Hypothalamus (tissue), 51 donors: ENCODE results near the gene GPR108.
"Not testable (repeated sequence)": the region's sequence is repeated elsewhere in the genome, so short reads cannot be mapped to it uniquely, and the experiment has no call there.

ENCODE experiments used
- DNase-seq, 51 donors: peaks; one replicate each; lab custom pipeline; 2025; lab: John Stamatoyannopoulos, UW

GPR108 gene

DNA sequence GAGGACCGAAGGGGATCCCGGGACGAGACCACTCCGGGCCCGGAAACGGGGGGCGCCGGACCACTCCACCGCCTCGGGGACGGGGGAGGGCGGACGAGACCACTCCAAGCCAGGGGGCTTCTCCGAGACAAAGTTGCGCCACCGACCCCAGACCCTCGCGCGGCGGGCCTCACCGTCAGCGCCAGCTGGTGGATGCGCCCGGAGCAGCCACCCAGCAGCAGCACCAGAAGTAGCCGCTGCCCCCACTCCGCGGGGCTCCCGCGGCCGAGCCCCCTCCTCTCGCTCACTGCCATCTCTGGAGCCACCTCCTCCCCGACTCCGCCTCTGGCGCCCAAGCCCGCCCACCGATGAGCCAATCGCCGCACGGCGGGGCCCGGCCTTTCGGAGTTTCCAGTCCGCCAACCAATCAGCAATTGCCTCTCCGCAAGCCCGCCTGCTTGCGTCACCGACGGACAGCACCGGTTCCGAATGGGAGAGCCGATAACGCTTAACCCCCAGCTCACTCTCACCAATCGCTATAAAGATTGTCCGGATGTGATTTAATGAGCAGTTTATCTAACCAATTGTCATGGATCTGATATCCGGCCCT is at the start of gene GPR108:
Gene GPR108, minus strand, starts transcription at position 297 of the 589 bp plus-strand sequence. Its CDS starts 4 bp downstream, at position 293.
- peak; percentile 95 to 100 (median 99) for DNase-seq

DNA sequence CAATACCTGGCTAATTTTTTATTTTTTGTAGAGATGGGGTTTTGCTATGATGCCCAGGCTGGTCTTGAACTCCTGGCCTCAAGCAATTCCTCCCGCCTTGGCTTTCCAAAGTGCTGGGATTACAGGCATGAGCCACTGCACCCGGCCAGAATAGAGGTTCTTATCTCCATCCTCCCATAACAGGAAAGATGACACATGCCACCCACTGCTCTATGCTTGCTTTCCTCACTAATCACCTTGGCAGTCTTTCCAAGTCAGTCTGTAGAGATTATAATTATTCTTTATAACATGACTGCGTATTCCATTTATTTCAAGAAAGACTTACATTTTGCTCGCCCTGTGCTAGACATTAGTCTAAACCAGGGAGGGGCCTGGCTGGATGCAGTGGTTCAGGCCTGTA is 41.8 kb upstream of the GPR108 start:
- DNase-seq, result no peak

DNA sequence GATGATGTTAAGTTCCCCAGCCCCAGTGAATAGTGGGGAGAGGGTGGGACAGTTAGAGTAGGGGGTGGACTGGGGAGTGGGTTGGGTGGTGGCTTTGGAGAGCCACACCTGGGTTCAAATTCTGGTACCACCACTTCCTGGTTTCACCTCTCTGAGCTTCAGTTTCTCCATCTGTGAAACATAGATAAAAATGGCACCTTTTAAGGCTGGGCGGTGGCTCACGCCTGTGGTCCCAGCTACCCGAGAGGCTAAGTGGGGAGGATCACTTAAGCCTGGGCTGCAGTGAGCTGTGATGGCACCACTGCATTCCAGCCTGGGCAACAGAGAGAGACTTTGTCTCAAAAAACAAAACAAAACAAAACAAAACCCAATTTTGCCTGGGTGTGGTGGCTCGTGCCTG is 41.0 kb upstream of the GPR108 start:
- DNase-seq, result no peak

DNA sequence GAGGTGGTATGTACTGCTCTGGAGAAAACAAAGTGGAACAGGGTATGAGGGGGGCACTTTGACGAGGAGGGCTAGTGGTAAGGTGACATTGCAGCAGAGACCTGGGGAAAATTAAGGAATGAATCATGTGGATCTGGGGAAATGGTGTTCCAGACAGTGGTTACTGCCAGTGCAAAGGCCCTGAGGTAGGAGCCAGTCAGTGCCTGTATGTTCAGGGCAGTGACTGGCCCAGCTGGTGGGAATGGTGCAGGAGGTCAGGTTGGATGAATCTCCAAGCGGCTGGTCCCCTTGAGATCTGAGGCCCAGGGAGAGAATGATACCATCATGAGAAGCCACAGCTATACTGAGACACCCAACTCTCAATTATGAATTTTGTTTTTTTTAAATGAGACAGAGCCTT is 40.1 kb upstream of the GPR108 start:
- DNase-seq, result no peak

DNA sequence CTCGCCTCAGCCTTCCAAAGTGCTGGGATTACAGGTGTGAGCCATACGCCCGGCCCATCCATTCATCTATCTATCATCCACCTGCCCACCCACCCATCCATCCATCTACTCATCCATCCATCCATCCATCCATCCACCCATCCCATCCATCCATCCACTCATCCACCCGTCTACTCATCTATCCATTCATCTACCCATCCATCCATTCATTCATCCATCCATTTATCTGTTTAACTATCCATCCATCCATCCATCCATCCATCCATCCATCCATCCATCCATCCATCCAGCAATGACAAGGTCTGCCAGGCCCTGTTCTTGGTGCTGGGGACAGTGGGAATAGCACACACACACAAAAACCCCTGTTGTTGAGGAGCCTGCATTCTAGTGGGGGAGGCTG is 39.6 kb upstream of the GPR108 start:
- DNase-seq, result no peak

DNA sequence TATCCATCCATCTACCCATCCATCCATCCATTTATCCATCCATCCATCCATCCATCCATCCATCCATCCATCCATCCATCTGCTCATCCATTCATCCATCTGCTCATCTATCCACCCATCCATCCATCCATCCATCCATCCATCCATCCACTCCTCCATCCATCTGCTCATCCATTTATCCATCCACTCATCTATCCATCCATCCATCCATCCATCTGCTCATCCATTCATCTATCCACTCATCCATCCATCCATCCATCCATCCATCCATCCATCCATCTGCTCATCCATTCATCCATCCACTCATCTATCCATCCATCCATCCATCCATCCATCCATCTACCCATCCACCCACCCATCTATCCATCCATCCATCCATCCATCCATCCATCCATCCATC is 38.7 kb upstream of the GPR108 start:
- DNase-seq, result not testable (repeated sequence)

DNA sequence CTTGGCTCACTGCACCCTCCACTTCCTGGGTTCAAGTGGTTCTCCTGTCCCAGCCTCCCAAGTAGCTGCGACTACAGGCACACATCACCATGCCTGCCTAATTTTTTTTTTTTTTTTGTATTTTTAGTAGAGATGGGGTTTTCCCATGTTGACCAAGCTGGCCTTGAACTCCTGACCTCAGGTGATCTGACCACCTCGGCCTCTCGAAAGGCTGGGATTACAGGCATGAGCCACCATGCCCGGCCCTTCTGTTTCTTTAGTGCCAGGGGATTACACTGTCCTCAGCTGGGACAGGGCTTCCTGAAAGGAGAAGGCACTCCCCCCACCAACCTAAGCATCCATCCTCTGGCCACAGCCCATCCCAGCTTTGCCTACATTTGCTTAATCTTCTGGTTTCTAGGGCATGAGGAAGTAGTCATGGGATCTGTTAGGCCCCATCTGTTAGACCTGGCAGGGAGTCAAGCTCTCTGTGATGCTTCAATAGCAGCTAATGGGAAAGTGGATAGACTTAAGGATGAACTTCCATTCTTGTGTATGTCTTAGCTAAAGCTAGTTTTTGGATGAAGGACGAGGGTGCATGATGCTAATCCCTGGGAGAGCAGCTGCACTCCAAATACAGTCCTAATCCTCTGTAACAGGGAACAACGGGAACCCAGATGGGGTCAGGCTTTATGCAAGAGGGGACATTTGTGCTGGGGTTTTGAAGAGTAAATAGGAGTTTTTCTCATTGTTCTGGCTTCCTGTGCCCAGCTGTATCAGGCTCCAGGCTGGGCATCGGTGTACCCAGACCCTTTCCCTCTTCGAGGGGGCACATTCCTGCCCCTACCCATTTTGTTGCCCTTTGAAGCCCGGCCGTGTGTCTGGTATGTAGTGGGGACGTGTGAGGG is 37.7 kb upstream of the GPR108 start:
- DNase-seq, result no peak

DNA sequence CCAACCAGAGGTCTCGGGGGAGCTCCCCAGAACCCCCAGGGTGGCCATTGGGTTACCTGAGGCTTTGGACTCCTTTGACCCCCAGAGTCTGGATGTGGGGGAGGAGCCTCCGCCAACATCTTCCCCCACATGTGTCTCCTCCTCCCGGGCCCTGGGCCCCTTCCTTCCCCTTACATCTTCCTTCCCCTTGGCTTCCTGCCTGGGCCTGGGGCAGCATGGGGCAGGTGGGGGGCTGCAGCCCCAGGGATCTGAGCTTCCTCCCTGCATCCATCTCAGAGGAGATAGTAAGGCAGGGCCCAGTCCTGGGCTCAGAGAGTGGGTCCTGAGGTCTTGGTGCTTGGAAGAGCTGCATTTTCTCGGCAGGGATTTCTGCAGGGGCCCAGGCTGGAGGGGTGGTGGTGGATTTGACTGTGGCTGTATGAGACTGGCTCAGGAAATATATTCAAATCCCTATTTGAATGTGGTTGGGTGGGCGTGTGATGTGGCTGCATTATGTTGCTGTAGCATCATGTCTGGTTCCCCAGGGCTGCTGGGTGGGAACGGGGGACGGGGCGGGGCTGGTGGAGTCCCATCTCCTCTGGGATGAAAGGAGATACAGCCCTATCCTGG is 36.0 kb upstream of the GPR108 start:
- peak in 13 of 51 donors; percentile 0 to 35 (median 14) for DNase-seq

DNA sequence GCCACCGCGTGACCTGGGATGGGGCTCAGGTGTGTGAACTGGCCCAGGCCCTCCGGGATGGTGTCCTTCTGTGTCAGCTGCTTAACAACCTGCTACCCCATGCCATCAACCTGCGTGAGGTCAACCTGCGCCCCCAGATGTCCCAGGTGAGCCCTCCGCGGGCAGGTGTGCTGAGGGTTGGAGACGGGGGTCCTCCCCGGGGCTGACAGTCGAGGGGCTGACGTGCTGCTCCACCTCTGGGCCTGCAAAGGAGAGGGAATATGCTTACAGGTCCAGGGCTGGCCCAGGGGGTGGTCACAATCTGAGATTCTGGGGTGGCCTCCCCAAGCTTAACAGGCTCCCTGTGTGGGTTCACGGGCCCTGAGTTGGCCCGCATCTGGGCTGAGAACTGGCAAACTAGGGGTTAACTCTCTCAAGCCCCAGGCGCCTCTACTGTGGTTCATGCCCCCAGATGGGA is 35.5 kb upstream of the GPR108 start:
- no peak for DNase-seq

DNA sequence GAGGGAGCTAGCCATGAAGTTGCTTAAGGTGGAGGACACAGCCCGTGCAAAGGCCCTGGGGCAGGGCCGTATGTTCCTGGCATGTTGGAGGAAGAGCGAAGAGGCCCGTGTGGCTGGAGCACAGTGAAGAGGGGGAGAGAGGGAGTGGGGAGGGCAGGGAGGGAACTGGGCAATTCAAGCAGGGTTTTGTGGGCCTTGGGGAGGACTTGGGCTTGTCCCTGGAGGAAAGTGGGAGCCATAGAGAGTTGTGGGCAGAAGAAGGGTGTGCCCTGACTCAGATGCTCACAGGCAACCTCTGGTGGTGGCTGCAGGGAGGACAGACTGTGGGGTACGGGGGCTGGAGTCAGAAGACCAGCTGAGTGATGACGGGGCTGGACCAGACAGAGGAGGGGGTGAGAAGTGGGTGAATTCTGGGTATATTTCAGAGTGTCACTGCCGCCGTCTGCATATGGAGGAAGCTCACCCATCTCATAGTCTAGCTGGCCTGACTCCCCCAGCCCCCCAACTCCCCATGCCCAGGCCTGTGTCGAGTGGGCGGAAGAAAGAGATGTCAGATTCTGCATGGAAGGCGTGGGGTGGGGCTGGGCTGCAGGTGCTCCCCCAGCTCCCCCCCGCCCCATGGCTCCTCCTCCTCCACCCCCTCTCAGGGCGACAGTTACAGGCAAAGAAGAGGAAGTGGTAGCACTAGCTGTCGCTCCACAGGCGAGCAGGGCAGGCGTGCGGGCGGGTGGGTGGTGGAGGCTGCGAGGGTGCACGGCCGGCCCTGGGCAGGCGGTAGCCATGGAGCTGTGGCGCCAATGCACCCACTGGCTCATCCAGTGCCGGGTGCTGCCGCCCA is 34.9 kb upstream of the GPR108 start, which contains the start of gene VAV1:
Gene VAV1, plus strand, starts transcription at position 681 of the 838 bp plus-strand sequence. Its CDS starts 100 bp downstream, at position 781.
- peak in 20 of 51 donors; percentile 5 to 40 (median 24) for DNase-seq

DNA sequence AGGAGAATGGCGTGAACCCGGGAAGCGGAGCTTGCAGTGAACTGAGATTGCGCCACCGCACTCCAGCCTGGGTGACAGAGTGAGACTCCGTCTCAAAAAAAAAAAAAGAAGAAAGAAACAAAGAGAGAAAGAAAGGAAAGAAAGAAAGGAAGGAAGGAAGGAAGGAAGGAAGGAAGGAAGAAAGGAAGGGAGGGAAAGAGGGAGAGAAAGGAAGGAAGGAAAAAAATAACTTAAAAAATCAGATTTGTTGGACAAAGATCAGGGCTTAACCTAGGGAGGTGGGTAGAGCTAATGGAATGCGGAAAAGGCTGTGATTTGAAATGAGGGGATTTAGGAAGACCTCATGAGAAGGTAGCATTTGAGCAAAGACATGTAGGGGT is 34.3 kb upstream of the GPR108 start:
- DNase-seq, result not testable (repeated sequence)

DNA sequence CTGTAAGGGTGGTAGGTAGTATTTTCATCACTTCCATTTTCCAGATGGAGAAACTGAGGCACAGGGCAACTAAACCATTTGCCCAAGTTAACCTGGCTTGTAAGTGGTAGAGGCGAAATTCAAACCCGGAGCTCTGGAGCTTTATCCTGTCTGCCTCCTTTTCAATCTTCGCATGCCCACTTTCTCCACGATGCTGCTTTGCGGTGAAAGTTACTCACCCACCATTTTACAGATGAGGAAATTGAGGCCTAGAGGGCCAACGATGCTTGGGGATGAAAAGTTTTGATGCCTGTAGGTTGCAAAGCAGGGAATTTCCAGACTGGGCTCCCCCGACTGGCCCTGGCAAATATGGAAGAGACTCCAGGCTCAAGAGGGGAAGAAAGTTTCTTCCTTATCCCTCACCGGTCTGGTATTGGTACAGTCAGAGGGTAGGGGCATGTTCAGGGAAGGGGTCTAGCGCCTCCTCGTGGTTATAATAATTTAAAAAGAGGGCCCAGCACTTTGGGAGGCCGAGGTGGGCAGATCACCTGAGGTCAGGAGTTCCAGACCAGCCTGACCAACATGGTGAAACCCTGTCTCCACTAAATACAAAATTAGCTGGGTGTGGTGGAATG is 31.7 kb upstream of the GPR108 start:
- no peak for DNase-seq

DNA sequence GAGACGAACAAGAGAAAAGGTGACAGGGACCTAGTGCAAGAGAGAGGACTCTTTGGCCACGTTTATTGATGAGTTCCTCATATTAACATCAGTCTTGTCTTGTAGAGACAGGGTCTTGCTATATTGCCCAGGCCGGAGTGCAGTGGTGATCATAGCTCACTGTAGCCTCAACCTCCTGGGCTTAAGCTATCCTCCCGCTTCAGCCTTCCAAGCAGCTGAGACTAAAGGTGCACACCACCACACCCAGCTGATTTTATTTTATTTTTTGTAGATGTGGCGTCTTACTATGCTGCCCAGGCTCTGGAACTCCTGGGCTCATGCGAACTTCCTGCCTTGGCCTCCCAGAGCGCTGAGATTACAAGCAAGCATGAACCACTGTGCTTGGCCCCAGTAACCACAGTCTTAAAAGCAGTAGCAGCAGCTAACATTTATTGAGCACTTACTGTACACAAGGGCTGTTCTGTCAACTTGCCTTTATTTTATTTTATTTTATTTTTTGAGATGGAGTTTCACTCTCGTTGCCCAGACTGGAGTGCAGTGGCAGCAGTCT is 30.9 kb upstream of the GPR108 start:
- no peak for DNase-seq

DNA sequence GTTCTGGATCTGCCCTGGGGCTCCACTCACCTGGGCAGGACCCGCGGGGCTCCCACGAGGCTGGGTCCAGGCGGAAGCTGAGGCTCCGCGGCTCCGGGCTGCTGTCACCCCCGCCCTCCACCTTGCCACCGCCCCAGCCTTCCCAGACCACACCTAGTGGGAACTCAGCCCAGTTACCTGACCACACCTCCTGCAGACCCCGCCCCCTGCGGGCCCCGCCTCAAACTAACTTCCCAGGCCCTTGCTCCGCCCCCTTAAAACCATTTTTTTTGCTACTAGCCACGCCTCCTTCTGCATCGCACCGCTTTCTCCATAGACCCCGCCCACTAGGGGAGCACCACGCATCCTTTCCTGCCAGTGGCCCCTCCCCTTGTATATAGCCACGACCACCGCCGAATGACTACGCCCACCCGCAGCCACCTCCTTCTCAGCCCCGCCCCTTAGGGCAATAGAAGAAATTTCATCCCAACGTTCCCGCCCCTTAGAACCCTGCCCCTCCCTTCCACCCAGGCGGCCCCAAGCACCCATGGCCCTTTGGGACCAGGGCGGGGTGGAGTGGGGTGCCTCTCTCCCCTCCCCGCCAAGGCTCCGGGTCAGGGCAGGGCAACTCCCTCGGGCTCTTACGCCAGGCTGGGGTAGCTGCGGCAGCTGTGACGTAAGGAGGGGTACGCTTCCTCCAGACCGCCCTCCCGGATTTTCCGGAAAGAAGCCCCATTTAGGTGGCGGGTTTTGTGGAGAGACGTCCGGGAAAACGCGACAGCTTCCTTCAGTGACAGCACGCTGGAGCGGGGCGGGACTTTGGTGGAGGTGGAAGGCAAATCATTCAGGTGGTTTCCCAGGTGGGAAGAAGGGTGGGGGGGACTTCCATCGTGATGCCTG is 30.2 kb upstream of the GPR108 start, which contains the start of gene SH2D3A:
Gene SH2D3A, minus strand, starts transcription at position 79 of the 879 bp plus-strand sequence. CDS start 3,687 bp downstream, outside the sequence.
- DNase-seq, result peak in 2 of 51 donors; percentile 6 to 11

DNA sequence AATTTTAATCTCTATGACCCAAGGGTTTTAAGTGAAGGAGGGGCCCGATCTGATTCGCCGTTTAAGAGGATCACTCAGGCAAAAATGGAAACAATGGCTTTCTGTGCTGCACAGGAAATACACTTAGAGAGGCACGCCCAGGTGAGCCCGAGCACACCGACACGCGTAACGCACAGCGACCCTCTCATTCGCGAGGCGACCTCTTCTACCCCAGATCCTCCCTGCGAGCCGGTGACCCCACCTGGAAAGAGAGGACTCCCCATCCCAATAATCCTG is 29.6 kb upstream of the GPR108 start:
- DNase-seq, result no peak

DNA sequence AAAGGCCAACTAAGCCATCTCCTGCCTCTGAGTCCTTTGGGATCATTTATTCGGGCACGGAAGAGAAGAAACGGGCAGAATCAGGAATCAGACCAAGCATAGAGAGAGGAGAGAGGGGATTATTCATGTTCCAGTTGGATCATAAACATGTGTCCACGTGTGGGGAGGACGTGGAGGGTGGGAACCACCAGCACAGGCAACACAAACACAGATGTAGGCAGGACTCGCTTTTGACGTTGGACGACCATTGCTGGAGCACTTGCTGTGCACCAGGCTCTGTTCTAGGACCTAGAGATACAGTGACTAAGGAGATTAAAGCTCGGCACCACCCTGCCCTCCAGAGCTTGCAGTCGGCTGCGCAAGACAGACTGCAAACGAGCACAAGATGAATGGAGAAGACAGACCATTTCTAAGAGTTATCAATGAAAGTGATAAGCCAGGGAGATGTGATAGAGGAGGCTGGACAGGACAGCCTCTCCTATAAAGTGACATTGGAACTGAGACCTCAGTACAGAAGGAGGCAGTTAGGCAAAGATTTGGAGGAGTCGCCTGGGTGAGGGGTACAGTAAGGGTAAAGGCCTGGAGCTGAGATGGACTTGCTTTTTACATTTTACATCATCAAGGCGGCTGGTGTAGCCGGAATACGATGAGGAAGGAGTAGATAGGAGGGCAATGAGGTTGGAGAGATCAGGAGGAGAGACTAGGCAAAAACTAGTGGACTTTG is 29.1 kb upstream of the GPR108 start:
- DNase-seq, result no peak

DNA sequence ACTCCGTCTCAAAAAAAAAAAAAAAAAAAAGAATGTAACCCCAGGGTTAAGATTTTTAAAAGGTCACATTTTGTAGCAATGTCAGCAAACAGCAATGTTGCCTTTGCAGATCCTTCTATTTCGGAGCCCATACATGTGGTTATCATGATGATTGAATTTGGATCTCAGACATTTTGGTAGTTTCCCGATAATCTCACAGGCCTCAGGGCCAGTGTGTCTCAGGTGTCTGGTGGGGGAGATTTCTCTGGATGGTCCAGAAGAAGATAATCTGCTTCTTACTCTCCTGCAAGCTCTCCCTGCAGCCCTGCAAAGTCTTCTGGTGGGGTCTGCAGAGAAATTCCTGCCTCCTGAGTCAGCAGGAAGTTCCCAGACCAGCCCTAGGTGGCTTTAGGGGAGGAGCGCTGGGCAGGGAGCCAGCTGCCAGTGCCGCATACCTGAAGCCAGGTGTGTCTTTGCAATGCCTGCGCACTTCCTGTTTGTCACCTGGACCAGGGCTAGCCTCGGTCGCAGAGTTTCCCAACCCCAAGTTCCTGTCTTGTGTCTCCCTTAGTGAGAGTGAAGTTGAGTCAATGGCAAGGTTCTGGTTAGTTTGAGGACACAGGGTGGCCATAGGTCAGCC is 28.5 kb upstream of the GPR108 start:
- no peak for DNase-seq
